Measurements from ENCODE around the gene METTL17. TPM values are rescaled to one million over a fixed set of nuclear protein-coding genes. Genes with fewer than 3 reads are reported as not detected.

Gene METTL17
- total and polyA plus RNA-seq, 2 of the 13 experiments (the other 11 are each of a cell fraction or from before 2014, with no cell fraction given), result 122 to 199 TPM

- TF ChIP-seq, protein P1, sequence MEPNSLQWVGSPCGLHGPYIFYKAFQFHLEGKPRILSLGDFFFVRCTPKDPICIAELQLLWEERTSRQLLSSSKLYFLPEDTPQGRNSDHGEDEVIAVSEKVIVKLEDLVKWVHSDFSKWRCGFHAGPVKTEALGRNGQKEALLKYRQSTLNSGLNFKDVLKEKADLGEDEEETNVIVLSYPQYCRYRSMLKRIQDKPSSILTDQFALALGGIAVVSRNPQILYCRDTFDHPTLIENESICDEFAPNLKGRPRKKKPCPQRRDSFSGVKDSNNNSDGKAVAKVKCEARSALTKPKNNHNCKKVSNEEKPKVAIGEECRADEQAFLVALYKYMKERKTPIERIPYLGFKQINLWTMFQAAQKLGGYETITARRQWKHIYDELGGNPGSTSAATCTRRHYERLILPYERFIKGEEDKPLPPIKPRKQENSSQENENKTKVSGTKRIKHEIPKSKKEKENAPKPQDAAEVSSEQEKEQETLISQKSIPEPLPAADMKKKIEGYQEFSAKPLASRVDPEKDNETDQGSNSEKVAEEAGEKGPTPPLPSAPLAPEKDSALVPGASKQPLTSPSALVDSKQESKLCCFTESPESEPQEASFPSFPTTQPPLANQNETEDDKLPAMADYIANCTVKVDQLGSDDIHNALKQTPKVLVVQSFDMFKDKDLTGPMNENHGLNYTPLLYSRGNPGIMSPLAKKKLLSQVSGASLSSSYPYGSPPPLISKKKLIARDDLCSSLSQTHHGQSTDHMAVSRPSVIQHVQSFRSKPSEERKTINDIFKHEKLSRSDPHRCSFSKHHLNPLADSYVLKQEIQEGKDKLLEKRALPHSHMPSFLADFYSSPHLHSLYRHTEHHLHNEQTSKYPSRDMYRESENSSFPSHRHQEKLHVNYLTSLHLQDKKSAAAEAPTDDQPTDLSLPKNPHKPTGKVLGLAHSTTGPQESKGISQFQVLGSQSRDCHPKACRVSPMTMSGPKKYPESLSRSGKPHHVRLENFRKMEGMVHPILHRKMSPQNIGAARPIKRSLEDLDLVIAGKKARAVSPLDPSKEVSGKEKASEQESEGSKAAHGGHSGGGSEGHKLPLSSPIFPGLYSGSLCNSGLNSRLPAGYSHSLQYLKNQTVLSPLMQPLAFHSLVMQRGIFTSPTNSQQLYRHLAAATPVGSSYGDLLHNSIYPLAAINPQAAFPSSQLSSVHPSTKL (CRISPR knock-in tag; IDR thresholded peaks at IDR 0.05), result peak; percentile 66
- TF ChIP-seq KAT8 (CRISPR knock-in tag; IDR thresholded peaks at IDR 0.05) (0 out of 2 replicates have a peak, but pooled peaks have one; percentile 46), PATZ1 (CRISPR knock-in tag; IDR thresholded peaks at IDR 0.05) (peak; percentile 76), LCORL (IDR thresholded peaks at IDR 0.05) (no peak), LCORL (CRISPR knock-in tag; IDR thresholded peaks at IDR 0.05) (peak; percentile 28; the same call in 1 of the 2 replicates), ZNF280D (CRISPR knock-in tag; IDR thresholded peaks at IDR 0.05) (0 out of 2 replicates have a peak, but pooled peaks have one; percentile 32), PRPF4 (IDR thresholded peaks at IDR 0.05; ENCODE audit: low read depth, low read length, poor library complexity, severe bottlenecking) (peak; percentile 76)
- TF ChIP-seq, protein P2, sequence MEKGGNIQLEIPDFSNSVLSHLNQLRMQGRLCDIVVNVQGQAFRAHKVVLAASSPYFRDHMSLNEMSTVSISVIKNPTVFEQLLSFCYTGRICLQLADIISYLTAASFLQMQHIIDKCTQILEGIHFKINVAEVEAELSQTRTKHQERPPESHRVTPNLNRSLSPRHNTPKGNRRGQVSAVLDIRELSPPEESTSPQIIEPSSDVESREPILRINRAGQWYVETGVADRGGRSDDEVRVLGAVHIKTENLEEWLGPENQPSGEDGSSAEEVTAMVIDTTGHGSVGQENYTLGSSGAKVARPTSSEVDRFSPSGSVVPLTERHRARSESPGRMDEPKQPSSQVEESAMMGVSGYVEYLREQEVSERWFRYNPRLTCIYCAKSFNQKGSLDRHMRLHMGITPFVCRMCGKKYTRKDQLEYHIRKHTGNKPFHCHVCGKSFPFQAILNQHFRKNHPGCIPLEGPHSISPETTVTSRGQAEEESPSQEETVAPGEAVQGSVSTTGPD (CRISPR knock-in tag; IDR thresholded peaks at IDR 0.05), result 0 out of 2 replicates have a peak, but pooled peaks have one; percentile 34
- TF ChIP-seq, protein P3, sequence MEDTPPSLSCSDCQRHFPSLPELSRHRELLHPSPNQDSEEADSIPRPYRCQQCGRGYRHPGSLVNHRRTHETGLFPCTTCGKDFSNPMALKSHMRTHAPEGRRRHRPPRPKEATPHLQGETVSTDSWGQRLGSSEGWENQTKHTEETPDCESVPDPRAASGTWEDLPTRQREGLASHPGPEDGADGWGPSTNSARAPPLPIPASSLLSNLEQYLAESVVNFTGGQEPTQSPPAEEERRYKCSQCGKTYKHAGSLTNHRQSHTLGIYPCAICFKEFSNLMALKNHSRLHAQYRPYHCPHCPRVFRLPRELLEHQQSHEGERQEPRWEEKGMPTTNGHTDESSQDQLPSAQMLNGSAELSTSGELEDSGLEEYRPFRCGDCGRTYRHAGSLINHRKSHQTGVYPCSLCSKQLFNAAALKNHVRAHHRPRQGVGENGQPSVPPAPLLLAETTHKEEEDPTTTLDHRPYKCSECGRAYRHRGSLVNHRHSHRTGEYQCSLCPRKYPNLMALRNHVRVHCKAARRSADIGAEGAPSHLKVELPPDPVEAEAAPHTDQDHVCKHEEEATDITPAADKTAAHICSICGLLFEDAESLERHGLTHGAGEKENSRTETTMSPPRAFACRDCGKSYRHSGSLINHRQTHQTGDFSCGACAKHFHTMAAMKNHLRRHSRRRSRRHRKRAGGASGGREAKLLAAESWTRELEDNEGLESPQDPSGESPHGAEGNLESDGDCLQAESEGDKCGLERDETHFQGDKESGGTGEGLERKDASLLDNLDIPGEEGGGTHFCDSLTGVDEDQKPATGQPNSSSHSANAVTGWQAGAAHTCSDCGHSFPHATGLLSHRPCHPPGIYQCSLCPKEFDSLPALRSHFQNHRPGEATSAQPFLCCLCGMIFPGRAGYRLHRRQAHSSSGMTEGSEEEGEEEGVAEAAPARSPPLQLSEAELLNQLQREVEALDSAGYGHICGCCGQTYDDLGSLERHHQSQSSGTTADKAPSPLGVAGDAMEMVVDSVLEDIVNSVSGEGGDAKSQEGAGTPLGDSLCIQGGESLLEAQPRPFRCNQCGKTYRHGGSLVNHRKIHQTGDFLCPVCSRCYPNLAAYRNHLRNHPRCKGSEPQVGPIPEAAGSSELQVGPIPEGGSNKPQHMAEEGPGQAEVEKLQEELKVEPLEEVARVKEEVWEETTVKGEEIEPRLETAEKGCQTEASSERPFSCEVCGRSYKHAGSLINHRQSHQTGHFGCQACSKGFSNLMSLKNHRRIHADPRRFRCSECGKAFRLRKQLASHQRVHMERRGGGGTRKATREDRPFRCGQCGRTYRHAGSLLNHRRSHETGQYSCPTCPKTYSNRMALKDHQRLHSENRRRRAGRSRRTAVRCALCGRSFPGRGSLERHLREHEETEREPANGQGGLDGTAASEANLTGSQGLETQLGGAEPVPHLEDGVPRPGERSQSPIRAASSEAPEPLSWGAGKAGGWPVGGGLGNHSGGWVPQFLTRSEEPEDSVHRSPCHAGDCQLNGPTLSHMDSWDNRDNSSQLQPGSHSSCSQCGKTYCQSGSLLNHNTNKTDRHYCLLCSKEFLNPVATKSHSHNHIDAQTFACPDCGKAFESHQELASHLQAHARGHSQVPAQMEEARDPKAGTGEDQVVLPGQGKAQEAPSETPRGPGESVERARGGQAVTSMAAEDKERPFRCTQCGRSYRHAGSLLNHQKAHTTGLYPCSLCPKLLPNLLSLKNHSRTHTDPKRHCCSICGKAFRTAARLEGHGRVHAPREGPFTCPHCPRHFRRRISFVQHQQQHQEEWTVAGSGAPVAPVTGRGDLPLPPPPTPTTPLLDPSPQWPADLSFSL (CRISPR knock-in tag; IDR thresholded peaks at IDR 0.05), result peak; percentile 53; the same call in 1 of the 2 replicates
Measured at GRCh38 chr14:21038441-21039422, 49.0 kb downstream of the METTL17 start (continued).

Data from HepG2 (cell line).